Astrocyte (in vitro differentiated cells and primary cell): ENCODE data around the gene MICAL2. TPM values are rescaled to one million over a fixed set of nuclear protein-coding genes. Genes with fewer than 3 reads are reported as not detected.

Experiments
- DNase-seq: peaks from one replicate; pipeline ENCODE4 v3.0.0-alpha.2; 2010; ENCODE audit warnings: low read depth
- FAIRE-seq: peaks from 2 replicates; lab custom pipeline; 2011; peaks lifted over from hg19 to GRCh38; lab: Jason Lieb, UNC
- H2AFZ ChIP-seq: 2 replicates; pipeline ENCODE4 v1.6.0; 2012; ENCODE audit warnings: low read depth, low read length, inconsistent platforms
- H3K27ac ChIP-seq: 2 replicates; pipeline ENCODE4 v1.5.1; 2011; ENCODE audit warnings: low read depth, low read length, inconsistent platforms
- H3K27me3 ChIP-seq: 2 replicates; pipeline ENCODE4 v1.6.0; 2011; ENCODE audit warnings: low read length, inconsistent platforms; ENCODE audit not compliant: insufficient read depth
- H3K36me3 ChIP-seq: 2 replicates; pipeline ENCODE4 v1.5.1; 2011; ENCODE audit warnings: low read length, inconsistent platforms; ENCODE audit not compliant: insufficient read depth
- H3K4me1 ChIP-seq: 2 replicates; pipeline ENCODE4 v1.5.1; 2011; ENCODE audit warnings: low read length, inconsistent platforms; ENCODE audit not compliant: insufficient read depth
- H3K4me2 ChIP-seq: 2 replicates; pipeline ENCODE4 v1.6.0; 2012; ENCODE audit warnings: low read length, inconsistent platforms
- H3K4me3 ChIP-seq: 2 replicates; pipeline ENCODE4 v1.5.1; 2011; ENCODE audit warnings: low read depth, mild to moderate bottlenecking, low read length, inconsistent platforms; ENCODE audit not compliant: insufficient read depth
- H3K79me2 ChIP-seq: 2 replicates; pipeline ENCODE4 v1.6.0; 2012; ENCODE audit warnings: mild to moderate bottlenecking, low read length, inconsistent platforms; ENCODE audit not compliant: insufficient read depth
- H3K9ac ChIP-seq: 2 replicates; pipeline ENCODE4 v1.6.0; 2012; ENCODE audit warnings: mild to moderate bottlenecking, low read length, inconsistent platforms
- H3K9me3 ChIP-seq: 2 replicates; pipeline ENCODE4 v1.5.1; 2012; ENCODE audit warnings: low read depth, mild to moderate bottlenecking, low read length, inconsistent platforms; ENCODE audit not compliant: insufficient read depth
- H4K20me1 ChIP-seq: 2 replicates; pipeline ENCODE4 v1.6.0; 2012; ENCODE audit warnings: low read length, inconsistent platforms; ENCODE audit not compliant: insufficient read depth
- H3K27ac Mint-ChIP-seq: one replicate; pipeline ENCODE4 v1.8.0; 2021; ENCODE audit warnings: mild to moderate bottlenecking, mixed read lengths; ENCODE audit not compliant: unreplicated experiment
- H3K27me3 Mint-ChIP-seq: one replicate; pipeline ENCODE4 v1.8.0; 2021; ENCODE audit warnings: low read depth, mixed read lengths; ENCODE audit not compliant: unreplicated experiment
- H3K36me3 Mint-ChIP-seq: one replicate; pipeline ENCODE4 v1.8.0; 2021; ENCODE audit warnings: low read depth, mixed read lengths; ENCODE audit not compliant: unreplicated experiment
- H3K4me1 Mint-ChIP-seq: one replicate; pipeline ENCODE4 v1.8.0; 2021; ENCODE audit warnings: low read depth, mixed read lengths; ENCODE audit not compliant: unreplicated experiment
- H3K4me3 Mint-ChIP-seq: one replicate; pipeline ENCODE4 v1.8.0; 2021; ENCODE audit warnings: mild to moderate bottlenecking, moderate library complexity, mixed read lengths; ENCODE audit not compliant: unreplicated experiment
- H3K9me3 Mint-ChIP-seq: one replicate; pipeline ENCODE4 v1.8.0; 2021; ENCODE audit warnings: mild to moderate bottlenecking, mixed read lengths; ENCODE audit not compliant: unreplicated experiment
- EZH2 ChIP-seq: IDR thresholded peaks from 2 replicates; pipeline ENCODE4 v1.6.1; 2012; ENCODE audit warnings: mild to moderate bottlenecking, low read length, inconsistent platforms; ENCODE audit not compliant: insufficient read depth
- total RNA-seq: library from RNA; stranded (reverse); gene quantifications from 2 replicates; pipeline ENCODE4 v1.2.1, GENCODE V29; 2021
- TF ChIP-seq, protein P1 (sequence below): IDR thresholded peaks from 2 replicates; pipeline ENCODE4 v1.5.1; 2011; ENCODE audit warnings: low read depth, mild to moderate bottlenecking, inconsistent platforms, low read length, moderate library complexity; ENCODE audit not compliant: insufficient read depth

The MICAL2 gene
- total RNA-seq, 1 donor from 2014 or later: 357 TPM

DNA sequence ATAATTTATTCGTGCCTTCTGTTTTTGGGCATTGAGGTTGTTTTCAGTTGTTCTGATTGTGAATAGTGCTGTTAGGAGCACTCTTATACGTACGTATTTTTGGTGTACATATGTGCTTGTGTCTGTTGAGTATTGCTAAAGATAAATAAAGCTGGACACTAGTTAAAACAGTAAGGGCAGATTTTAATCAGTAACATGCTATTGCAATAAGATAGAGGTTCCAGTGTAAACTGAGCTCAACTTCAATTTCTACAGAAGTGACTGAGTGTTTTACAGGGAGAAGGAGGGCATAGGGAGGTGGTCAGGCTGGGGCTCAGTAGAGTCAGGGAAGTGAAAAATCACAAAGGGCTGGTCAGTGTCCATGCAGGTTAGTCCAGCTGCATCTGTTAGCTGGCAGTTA, 191.0 kb downstream of the MICAL2 start:
- Histone ChIP-seq H3K27me3 (no peaks in the 10 kb centered on the region), H3K79me2 (peaks cover 4% of the 10 kb centered on the region), H3K4me2 (no peak overlapping the region), H3K4me1 (no peaks in the 10 kb centered on the region), H3K9ac (no peak overlapping the region), H3K36me3 (peaks cover 12% of the 10 kb centered on the region), H3K27ac (no peak overlapping the region), H3K4me3 (no peak overlapping the region), H3K9me3 (no peaks in the 10 kb centered on the region), H4K20me1 (no peaks in the 10 kb centered on the region), H2AFZ (no peak overlapping the region)
- H3K36me3 Mint-ChIP-seq: peaks cover 17% of the 10 kb centered on the region
- H3K4me3 Mint-ChIP-seq: no peak overlapping the region
- H3K27me3 Mint-ChIP-seq: no peaks in the 10 kb centered on the region
- peaks cover 7% of the 10 kb centered on the region for H3K4me1 Mint-ChIP-seq
- H3K27ac Mint-ChIP-seq: no peak overlapping the region
- peaks cover 12% of the 10 kb centered on the region for H3K9me3 Mint-ChIP-seq
- TF ChIP-seq EZH2: no peak
- TF ChIP-seq, protein P1, sequence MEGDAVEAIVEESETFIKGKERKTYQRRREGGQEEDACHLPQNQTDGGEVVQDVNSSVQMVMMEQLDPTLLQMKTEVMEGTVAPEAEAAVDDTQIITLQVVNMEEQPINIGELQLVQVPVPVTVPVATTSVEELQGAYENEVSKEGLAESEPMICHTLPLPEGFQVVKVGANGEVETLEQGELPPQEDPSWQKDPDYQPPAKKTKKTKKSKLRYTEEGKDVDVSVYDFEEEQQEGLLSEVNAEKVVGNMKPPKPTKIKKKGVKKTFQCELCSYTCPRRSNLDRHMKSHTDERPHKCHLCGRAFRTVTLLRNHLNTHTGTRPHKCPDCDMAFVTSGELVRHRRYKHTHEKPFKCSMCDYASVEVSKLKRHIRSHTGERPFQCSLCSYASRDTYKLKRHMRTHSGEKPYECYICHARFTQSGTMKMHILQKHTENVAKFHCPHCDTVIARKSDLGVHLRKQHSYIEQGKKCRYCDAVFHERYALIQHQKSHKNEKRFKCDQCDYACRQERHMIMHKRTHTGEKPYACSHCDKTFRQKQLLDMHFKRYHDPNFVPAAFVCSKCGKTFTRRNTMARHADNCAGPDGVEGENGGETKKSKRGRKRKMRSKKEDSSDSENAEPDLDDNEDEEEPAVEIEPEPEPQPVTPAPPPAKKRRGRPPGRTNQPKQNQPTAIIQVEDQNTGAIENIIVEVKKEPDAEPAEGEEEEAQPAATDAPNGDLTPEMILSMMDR: no peak
- DNase-seq: no peak
- no peak for FAIRE-seq

DNA sequence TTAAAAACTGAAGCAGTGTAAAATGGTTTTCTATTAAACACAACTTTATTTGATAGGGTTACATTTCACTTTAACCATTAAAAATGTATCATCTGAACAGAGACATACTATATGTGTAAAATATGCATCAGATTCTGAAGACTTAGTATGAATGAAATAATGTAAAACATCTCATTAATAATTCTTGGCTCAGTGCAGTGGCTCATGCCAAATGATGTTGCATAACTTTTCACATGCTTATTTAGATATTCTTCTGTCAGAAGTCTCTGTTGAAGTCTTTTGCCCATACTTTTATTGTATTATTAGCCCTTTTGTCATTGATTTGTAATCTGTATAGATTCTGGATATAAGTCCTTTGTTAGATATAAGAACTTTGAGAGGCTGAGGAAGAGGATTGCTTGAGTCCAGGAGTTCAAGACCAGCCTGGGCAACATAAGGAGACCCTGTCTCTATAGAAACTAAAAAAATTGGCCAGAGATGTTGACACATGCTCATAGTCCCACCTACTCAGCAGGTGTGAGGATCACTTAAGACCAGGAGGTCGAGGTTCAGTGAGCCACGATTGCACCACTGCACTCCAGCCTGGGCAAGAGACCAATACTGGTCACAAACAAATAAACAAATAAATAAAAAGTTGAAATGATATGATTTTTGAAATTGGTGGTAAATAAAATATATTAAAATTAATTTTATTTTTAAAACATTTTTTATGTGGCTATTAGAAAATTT, 193.2 kb downstream of the MICAL2 start:
- Histone ChIP-seq H3K79me2 (peaks cover 7% of the 10 kb centered on the region), H2AFZ (no peak overlapping the region), H3K27ac (no peak overlapping the region), H3K36me3 (peaks cover 12% of the 10 kb centered on the region), H3K4me1 (no peaks in the 10 kb centered on the region), H4K20me1 (no peaks in the 10 kb centered on the region), H3K4me2 (no peak overlapping the region), H3K9me3 (no peaks in the 10 kb centered on the region), H3K27me3 (no peaks in the 10 kb centered on the region), H3K4me3 (no peak overlapping the region), H3K9ac (no peak overlapping the region)
- FAIRE-seq (no peak), DNase-seq (no peak)
- Mint-ChIP-seq H3K4me3 (no peak overlapping the region), H3K9me3 (peaks cover 12% of the 10 kb centered on the region), H3K4me1 (peaks cover 7% of the 10 kb centered on the region), H3K27me3 (no peaks in the 10 kb centered on the region), H3K36me3 (peaks cover 17% of the 10 kb centered on the region), H3K27ac (no peak overlapping the region)
- TF ChIP-seq, protein P1: no peak
- TF ChIP-seq EZH2: no peak

DNA sequence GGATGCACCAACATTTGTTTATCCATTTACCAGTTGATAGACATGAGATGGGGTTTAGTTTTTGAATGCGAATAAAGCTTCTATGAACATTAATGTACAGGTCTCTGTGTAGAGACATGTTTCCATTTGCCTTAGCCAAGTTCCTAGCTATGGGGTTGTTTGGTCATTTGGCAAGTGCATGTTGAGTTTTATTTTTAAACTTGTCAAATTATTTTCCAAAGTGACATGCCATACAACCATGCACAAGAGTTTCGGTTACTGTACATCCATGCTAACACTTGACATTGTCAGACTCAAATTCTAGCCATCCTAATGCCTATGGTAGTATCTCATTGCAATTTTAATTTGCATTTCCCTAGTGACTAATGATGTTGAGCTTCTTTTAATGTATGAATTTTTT, 196.4 kb downstream of the MICAL2 start:
- Mint-ChIP-seq H3K4me3 (no peak overlapping the region), H3K27me3 (no peaks in the 10 kb centered on the region), H3K9me3 (peaks cover 6% of the 10 kb centered on the region), H3K36me3 (peaks cover 6% of the 10 kb centered on the region), H3K4me1 (peaks cover 1% of the 10 kb centered on the region), H3K27ac (no peak overlapping the region)
- H3K27me3 ChIP-seq: no peaks in the 10 kb centered on the region
- H3K27ac ChIP-seq: no peak overlapping the region
- H3K4me2 ChIP-seq: no peak overlapping the region
- H3K4me1 ChIP-seq: no peaks in the 10 kb centered on the region
- H3K36me3 ChIP-seq: no peaks in the 10 kb centered on the region
- no peak overlapping the region for H3K9ac ChIP-seq
- no peak overlapping the region for H2AFZ ChIP-seq
- DNase-seq: no peak
- peaks cover 7% of the 10 kb centered on the region for H3K79me2 ChIP-seq
- H4K20me1 ChIP-seq: no peaks in the 10 kb centered on the region
- TF ChIP-seq, protein P1: no peak
- TF ChIP-seq EZH2: no peak
- FAIRE-seq: no peak
- no peak overlapping the region for H3K4me3 ChIP-seq
- no peaks in the 10 kb centered on the region for H3K9me3 ChIP-seq
